HEK293 (cell line): ENCODE data around the gene INSM1.

Source experiments
- CTCF ChIA-PET: fragments of 350-600 bp; formaldehyde crosslinking; extraction: SDS; loops from one replicate; lab custom pipeline; 2021; ENCODE audit warnings: antibody characterized with exemption; lab: Yijun Ruan, JAX
- POLR2A ChIA-PET: fragments of 300-600 bp; formaldehyde crosslinking; extraction: SDS; loops from one replicate; lab custom pipeline; 2020; ENCODE audit warnings: antibody characterized with exemption, inconsistent platforms; lab: Yijun Ruan, JAX
- H3K27ac ChIP-seq: fragments of 200-500 bp; sonication (Bioruptor generic); 2 replicates; pipeline ENCODE4 v1.5.1; 2014; ENCODE audit warnings: low read depth, low read length, control low read depth, inconsistent platforms; ENCODE audit errors: extremely low read depth
- H3K36me3 ChIP-seq, 2 experiments: fragments of 200-500 bp in 1 of 2; sonication (Bioruptor generic) in 1 of 2; 1 replicate in 1 of 2; 2 replicates in 1 of 2; pipeline ENCODE4 v1.5.1; 2014 to 2017; ENCODE audit warnings: inconsistent platforms in 2 of 2, low read length in 2 of 2; ENCODE audit not compliant: control insufficient read depth in 2 of 2, insufficient read depth in 1 of 2
- H3K4me1 ChIP-seq: fragments of 200-500 bp; sonication (Bioruptor generic); 2 replicates; pipeline ENCODE4 v1.5.1; 2014; ENCODE audit warnings: mild to moderate bottlenecking, low read length, inconsistent platforms; ENCODE audit not compliant: control insufficient read depth, insufficient read depth
- H3K4me3 ChIP-seq: 2 replicates; pipeline ENCODE4 v1.5.1; 2011; ENCODE audit warnings: low read depth, mild to moderate bottlenecking, control low read depth, low read length, moderate library complexity
- H3K9me3 ChIP-seq: fragments of 200-500 bp; sonication (Bioruptor generic); 2 replicates; pipeline ENCODE4 v1.5.1; 2014; ENCODE audit warnings: low read depth, low read length, inconsistent platforms; ENCODE audit not compliant: control insufficient read depth, insufficient read depth
- GLI2 ChIP-seq: fragments of 450-650 bp; formaldehyde crosslinking; IDR thresholded peaks from 2 replicates; pipeline ENCODE4; 2017; ENCODE audit warnings: missing biosample characterization, missing genetic modification characterization, low read depth, borderline replicate concordance
- HOXD13 ChIP-seq: sonication (generic); formaldehyde crosslinking; IDR thresholded peaks from 2 replicates; pipeline ENCODE4 v1.8.0; 2022; ENCODE audit warnings: missing genetic modification reagents, borderline replicate concordance
- KLF10 ChIP-seq: fragments of 450-650 bp; IDR thresholded peaks from 2 replicates; pipeline ENCODE4 v1.5.1; 2018; ENCODE audit warnings: missing biosample characterization, mild to moderate bottlenecking, missing genetic modification characterization
- KLF8 ChIP-seq: fragments of 450-650 bp; formaldehyde crosslinking; IDR thresholded peaks from 2 replicates; pipeline ENCODE4 v1.5.1; 2016; ENCODE audit warnings: missing biosample characterization, missing genetic modification characterization
- PRDM10 ChIP-seq: fragments of 450-650 bp; formaldehyde crosslinking; IDR thresholded peaks from 2 replicates; pipeline ENCODE4 v1.5.1; 2016; ENCODE audit warnings: missing biosample characterization, missing genetic modification characterization
- ZBTB7A ChIP-seq: fragments of 450-650 bp; formaldehyde crosslinking; IDR thresholded peaks from 2 replicates; pipeline ENCODE4 v1.5.1; 2016; ENCODE audit warnings: low read depth, missing biosample characterization, missing genetic modification characterization
- ZBTB8A ChIP-seq: fragments of 450-650 bp; formaldehyde crosslinking; IDR thresholded peaks from 2 replicates; pipeline ENCODE4 v1.5.1; 2016; ENCODE audit warnings: missing biosample characterization, missing genetic modification characterization
- ZNF132 ChIP-seq: fragments of 450-650 bp; formaldehyde crosslinking; IDR thresholded peaks from 2 replicates; pipeline ENCODE4 v1.5.1; 2017; ENCODE audit warnings: missing biosample characterization, missing genetic modification characterization, borderline replicate concordance
- ZNF214 ChIP-seq: fragments of 450-650 bp; formaldehyde crosslinking; IDR thresholded peaks from 2 replicates; pipeline ENCODE4 v1.5.1; 2017; ENCODE audit warnings: missing biosample characterization, mild to moderate bottlenecking, missing genetic modification characterization, borderline replicate concordance
- ZNF335 ChIP-seq: fragments of 450-650 bp; formaldehyde crosslinking; conservative IDR thresholded peaks from 2 replicates; pipeline ENCODE4 v1.5.1; 2016; ENCODE audit warnings: missing biosample characterization, missing genetic modification characterization
- ZNF426 ChIP-seq: fragments of 450-650 bp; formaldehyde crosslinking; IDR thresholded peaks from 2 replicates; pipeline ENCODE4 v1.5.1; 2017; ENCODE audit warnings: missing biosample characterization, missing genetic modification characterization, mild to moderate bottlenecking, inconsistent platforms, moderate library complexity
- ZNF521 ChIP-seq: fragments of 450-650 bp; formaldehyde crosslinking; IDR thresholded peaks from 2 replicates; pipeline ENCODE4 v1.5.1; 2017; ENCODE audit warnings: missing biosample characterization, mild to moderate bottlenecking, missing genetic modification characterization
- ZNF549 ChIP-seq: fragments of 450-650 bp; IDR thresholded peaks from 2 replicates; pipeline ENCODE4 v1.5.1; 2018; ENCODE audit warnings: missing biosample characterization, missing genetic modification characterization, mild to moderate bottlenecking, inconsistent platforms, moderate library complexity
- ZNF629 ChIP-seq: fragments of 450-650 bp; formaldehyde crosslinking; IDR thresholded peaks from 2 replicates; pipeline ENCODE4 v1.5.1; 2017; ENCODE audit warnings: missing biosample characterization, missing genetic modification characterization
- ZNF677 ChIP-seq: fragments of 450-650 bp; IDR thresholded peaks from 2 replicates; pipeline ENCODE4 v1.5.0; 2018; ENCODE audit warnings: missing biosample characterization, mild to moderate bottlenecking, missing genetic modification characterization, moderate library complexity
- ZNF837 ChIP-seq: fragments of 450-650 bp; formaldehyde crosslinking; IDR thresholded peaks from 2 replicates; pipeline ENCODE4 v1.5.1; 2016; ENCODE audit warnings: missing biosample characterization, missing genetic modification characterization
- ZSCAN30 ChIP-seq: fragments of 450-650 bp; IDR thresholded peaks from 2 replicates; pipeline ENCODE4 v1.5.1; 2018; ENCODE audit warnings: missing biosample characterization, mild to moderate bottlenecking, missing genetic modification characterization, moderate library complexity
- ZXDB ChIP-seq: fragments of 450-650 bp; formaldehyde crosslinking; IDR thresholded peaks from 2 replicates; pipeline ENCODE4 v1.5.1; 2016; ENCODE audit warnings: missing biosample characterization, missing genetic modification characterization
- TF ChIP-seq, protein P1 (sequence below): fragments of 450-650 bp; formaldehyde crosslinking; IDR thresholded peaks from 2 replicates; pipeline ENCODE4 v1.5.1; 2016; ENCODE audit warnings: missing biosample characterization, missing genetic modification characterization
- TF ChIP-seq, protein P2 (sequence below): fragments of 450-650 bp; formaldehyde crosslinking; IDR thresholded peaks from 2 replicates; pipeline ENCODE4 v1.5.1; 2017; ENCODE audit warnings: missing biosample characterization, mild to moderate bottlenecking, missing genetic modification characterization, moderate library complexity
- TF ChIP-seq, protein P3 (sequence below): IDR thresholded peaks from 2 replicates; pipeline ENCODE4 v1.6.1; 2011; ENCODE audit warnings: mild to moderate bottlenecking, low read depth, low read length, borderline replicate concordance
- TF ChIP-seq, protein P4 (sequence below): fragments of 450-650 bp; formaldehyde crosslinking; IDR thresholded peaks from 2 replicates; pipeline ENCODE4 v1.5.1; 2016; ENCODE audit warnings: missing biosample characterization, missing genetic modification characterization
- TF ChIP-seq, protein P5 (sequence below): fragments of 450-650 bp; formaldehyde crosslinking; IDR thresholded peaks from 2 replicates; pipeline ENCODE4 v1.5.1; 2016; ENCODE audit warnings: missing biosample characterization, missing genetic modification characterization

The INSM1 gene

DNA sequence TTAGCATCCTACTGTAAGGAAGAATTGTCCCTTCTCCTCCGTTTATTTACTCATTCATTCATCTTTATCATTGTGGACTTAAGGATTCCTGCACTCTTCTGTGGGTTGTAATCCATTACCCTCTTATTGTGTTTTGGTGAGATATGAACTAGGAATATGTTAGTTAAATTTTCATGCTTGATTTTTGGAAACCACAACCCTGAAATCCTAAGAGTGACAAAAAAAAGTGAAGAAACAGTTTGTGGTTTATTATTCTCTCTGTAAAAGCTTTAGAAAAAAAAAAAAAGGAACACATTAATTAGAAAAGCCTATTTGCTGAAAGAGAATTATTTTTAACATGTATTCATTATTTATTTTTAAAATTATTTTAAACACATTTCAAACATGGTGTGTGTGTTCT lies 36.7 kb upstream of the INSM1 start:
- no peaks in the 10 kb centered on the region for H3K36me3 ChIP-seq
- H3K9me3 ChIP-seq = no peaks in the 10 kb centered on the region
- TF ChIP-seq, protein P1, sequence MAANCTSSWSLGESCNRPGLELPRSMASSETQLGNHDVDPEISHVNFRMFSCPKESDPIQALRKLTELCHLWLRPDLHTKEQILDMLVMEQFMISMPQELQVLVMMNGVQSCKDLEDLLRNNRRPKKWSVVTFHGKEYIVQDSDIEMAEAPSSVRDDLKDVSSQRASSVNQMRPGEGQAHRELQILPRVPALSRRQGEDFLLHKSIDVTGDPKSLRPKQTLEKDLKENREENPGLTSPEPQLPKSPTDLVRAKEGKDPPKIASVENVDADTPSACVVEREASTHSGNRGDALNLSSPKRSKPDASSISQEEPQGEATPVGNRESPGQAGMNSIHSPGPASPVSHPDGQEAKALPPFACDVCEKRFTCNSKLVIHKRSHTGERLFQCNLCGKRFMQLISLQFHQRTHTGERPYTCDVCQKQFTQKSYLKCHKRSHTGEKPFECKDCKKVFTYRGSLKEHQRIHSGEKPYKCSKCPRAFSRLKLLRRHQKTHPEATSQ (tag by site-specific recombination) = no peak
- no peak for TF ChIP-seq ZNF629
- no peak for TF ChIP-seq ZNF426
- TF ChIP-seq, all 188 proteins: peak for 0
- POLR2A ChIA-PET = no interaction called here
- H3K27ac ChIP-seq = no peak overlapping the region
- CTCF ChIA-PET = interaction anchor here (1.2 kb wide), 1 partner anchor 17 kb away, joined by 3 read pairs; no protein-coding TSS in a partner anchor
- no peaks in the 10 kb centered on the region for H3K4me1 ChIP-seq
- H3K4me3 ChIP-seq = no peak overlapping the region

DNA sequence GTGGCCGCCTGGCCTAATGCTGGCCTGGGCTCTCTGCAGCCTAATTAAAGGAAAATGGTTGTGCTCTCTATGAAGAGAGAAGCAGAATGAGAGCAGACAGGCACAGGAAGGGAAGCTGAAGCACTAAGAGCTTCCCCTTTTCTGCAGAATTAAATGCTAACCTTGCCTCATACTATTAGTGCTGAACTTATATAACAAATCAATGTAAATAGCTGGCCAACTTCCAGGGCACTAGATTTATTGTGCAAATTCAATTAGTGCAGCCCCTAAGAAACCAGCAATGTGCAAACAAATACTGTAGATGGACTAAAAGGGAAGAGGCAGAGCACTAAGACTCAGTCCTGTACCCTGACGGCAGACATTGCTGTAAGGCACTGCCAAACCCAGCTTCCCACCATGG lies 36.1 kb upstream of the INSM1 start:
- no peak for TF ChIP-seq ZSCAN30
- TF ChIP-seq ZNF132 = no peak
- TF ChIP-seq ZBTB7A (tag by site-specific recombination) = no peak
- TF ChIP-seq, protein P2, sequence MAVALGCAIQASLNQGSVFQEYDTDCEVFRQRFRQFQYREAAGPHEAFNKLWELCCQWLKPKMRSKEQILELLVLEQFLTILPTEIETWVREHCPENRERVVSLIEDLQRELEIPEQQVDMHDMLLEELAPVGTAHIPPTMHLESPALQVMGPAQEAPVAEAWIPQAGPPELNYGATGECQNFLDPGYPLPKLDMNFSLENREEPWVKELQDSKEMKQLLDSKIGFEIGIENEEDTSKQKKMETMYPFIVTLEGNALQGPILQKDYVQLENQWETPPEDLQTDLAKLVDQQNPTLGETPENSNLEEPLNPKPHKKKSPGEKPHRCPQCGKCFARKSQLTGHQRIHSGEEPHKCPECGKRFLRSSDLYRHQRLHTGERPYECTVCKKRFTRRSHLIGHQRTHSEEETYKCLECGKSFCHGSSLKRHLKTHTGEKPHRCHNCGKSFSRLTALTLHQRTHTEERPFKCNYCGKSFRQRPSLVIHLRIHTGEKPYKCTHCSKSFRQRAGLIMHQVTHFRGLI (tag by site-specific recombination) = no peak
- TF ChIP-seq ZNF521 (tag by site-specific recombination) = no peak
- no peak for TF ChIP-seq ZBTB8A
- TF ChIP-seq, protein P3, sequence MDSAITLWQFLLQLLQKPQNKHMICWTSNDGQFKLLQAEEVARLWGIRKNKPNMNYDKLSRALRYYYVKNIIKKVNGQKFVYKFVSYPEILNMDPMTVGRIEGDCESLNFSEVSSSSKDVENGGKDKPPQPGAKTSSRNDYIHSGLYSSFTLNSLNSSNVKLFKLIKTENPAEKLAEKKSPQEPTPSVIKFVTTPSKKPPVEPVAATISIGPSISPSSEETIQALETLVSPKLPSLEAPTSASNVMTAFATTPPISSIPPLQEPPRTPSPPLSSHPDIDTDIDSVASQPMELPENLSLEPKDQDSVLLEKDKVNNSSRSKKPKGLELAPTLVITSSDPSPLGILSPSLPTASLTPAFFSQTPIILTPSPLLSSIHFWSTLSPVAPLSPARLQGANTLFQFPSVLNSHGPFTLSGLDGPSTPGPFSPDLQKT = no peak
- TF ChIP-seq HOXD13 (CRISPR knock-in tag) = no peak
- TF ChIP-seq ZNF335 = no peak
- TF ChIP-seq ZNF837 (tag by site-specific recombination) = no peak
- no peak for TF ChIP-seq ZNF214
- no peak for TF ChIP-seq ZNF677
- TF ChIP-seq, protein P4, sequence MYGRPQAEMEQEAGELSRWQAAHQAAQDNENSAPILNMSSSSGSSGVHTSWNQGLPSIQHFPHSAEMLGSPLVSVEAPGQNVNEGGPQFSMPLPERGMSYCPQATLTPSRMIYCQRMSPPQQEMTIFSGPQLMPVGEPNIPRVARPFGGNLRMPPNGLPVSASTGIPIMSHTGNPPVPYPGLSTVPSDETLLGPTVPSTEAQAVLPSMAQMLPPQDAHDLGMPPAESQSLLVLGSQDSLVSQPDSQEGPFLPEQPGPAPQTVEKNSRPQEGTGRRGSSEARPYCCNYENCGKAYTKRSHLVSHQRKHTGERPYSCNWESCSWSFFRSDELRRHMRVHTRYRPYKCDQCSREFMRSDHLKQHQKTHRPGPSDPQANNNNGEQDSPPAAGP (tag by site-specific recombination) = no peak
- TF ChIP-seq PRDM10 (tag by site-specific recombination) = no peak
- TF ChIP-seq, protein P5, sequence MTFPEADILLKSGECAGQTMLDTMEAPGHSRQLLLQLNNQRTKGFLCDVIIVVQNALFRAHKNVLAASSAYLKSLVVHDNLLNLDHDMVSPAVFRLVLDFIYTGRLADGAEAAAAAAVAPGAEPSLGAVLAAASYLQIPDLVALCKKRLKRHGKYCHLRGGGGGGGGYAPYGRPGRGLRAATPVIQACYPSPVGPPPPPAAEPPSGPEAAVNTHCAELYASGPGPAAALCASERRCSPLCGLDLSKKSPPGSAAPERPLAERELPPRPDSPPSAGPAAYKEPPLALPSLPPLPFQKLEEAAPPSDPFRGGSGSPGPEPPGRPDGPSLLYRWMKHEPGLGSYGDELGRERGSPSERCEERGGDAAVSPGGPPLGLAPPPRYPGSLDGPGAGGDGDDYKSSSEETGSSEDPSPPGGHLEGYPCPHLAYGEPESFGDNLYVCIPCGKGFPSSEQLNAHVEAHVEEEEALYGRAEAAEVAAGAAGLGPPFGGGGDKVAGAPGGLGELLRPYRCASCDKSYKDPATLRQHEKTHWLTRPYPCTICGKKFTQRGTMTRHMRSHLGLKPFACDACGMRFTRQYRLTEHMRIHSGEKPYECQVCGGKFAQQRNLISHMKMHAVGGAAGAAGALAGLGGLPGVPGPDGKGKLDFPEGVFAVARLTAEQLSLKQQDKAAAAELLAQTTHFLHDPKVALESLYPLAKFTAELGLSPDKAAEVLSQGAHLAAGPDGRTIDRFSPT = no peak
- TF ChIP-seq KLF10 = no peak
- TF ChIP-seq KLF8 (tag by site-specific recombination) = no peak
- no peak for TF ChIP-seq ZNF549 (tag by site-specific recombination)
- no peak for TF ChIP-seq GLI2 (tag by site-specific recombination)
- TF ChIP-seq ZXDB = no peak
- Histone ChIP-seq H3K36me3 (no peaks in the 10 kb centered on the region), H3K4me3 (no peak overlapping the region), H3K27ac (no peak overlapping the region), H3K4me1 (no peaks in the 10 kb centered on the region), H3K9me3 (no peaks in the 10 kb centered on the region)
- CTCF ChIA-PET = interaction anchor here (1.2 kb wide), 1 partner anchor 16 kb away, joined by 3 read pairs; no protein-coding TSS in a partner anchor
- POLR2A ChIA-PET = no interaction called here
